ENCODE data around the gene REV3L.

The REV3L gene

GRCh38 chr6:111417946-111418345 is 65.1 kb downstream of the REV3L start:
- DNase-seq = no peak

DNA sequence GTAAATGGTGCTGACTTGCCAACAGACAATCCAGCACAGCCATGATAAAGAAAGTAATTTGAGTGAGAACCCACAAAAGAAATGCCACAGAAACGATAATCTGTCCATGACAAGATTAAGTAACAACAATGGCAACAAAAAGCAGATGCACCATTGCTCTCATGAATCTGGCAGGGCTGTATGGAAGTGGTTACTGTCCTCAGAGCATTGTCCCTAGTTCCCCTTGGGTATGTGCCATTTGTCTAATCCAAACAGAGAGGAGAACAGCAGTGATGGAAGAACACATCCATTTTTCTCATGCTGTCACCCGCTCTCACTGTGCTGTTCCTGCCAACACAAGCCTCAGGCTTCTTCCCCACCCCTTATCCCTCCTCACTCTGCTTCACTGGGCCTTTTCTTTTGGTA is 65.8 kb downstream of the REV3L start:
- no peak for DNase-seq

GRCh38 chr6:111416529-111416928 is 66.5 kb downstream of the REV3L start:
- no peak for DNase-seq

GRCh38 chr6:111414373-111414772 is 68.6 kb downstream of the REV3L start:
- DNase-seq = no peak

DNA sequence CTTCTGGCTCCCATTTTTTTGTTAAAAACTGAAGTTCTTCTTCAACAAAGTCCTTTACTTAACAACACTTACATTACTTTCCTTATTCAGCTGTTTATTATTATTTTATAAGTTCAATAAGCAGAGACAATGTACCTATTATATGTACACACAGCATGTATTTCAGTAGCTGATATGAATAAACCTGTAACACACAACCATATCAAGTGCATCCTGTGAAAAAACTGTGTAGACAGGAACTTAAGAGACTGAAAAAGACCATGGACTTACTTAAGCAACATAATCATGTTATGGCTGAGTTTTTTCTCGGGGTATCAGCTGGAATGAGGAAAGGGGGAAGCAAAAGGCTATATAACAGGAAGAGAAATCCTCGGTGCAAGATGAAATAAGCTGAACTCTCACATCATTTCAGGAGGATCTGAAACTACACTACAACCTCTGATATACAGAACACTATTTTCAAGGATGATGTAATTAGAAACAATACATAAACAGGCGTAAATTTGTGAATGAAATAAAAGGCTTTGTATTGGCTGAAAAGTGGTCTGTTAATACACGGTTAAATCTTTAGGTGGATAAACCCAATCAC is 70.9 kb downstream of the REV3L start:
- DNase-seq = no peak

DNA sequence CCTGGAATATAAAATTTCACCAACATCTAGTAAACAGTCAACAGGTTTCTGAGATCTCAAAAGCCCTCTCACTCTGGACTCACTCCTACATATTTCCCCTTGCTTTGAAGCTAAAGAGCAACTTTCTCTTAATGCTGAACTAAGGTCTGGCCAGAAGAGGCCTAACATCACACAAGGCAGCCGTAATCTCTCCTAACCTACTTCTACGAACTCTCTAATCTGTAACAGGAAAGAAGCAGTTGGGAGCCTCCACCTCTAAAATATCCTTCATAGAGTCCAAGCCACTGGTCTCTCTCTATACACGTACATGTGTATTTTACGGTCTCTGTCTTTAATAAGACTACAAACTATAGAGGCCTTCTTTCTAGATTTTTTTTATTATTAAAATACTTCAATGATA is 72.0 kb downstream of the REV3L start:
- DNase-seq = no peak

GRCh38 chr6:111410371-111410770 is 72.6 kb downstream of the REV3L start:
- DNase-seq = no peak

DNA sequence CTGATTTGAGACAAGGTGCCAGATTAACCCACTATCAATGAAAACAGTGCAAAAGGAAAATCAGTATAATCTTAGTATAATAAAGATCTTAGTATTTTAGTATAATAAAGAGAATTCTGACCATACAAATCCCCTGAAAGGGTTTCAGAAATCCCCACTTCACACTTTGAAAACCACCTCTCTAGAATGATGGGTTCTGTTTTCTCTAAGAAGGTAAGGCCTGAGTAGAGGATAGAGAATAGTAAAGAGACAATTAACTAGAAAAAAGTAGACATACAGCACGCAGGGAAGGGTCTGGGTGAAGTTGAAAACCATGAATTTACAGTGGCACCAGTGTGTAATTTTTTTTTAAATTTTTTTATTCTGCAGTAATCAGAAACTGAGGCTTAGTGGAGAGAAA is 73.6 kb downstream of the REV3L start:
- no peak for DNase-seq

- no peak for DNase-seq
These were observed 75.3 kb downstream of the REV3L start for GRCh38 chr6:111407686-111408085.

GRCh38 chr6:111406200-111406721 is 76.8 kb downstream of the REV3L start:
- DNase-seq = no peak

DNA sequence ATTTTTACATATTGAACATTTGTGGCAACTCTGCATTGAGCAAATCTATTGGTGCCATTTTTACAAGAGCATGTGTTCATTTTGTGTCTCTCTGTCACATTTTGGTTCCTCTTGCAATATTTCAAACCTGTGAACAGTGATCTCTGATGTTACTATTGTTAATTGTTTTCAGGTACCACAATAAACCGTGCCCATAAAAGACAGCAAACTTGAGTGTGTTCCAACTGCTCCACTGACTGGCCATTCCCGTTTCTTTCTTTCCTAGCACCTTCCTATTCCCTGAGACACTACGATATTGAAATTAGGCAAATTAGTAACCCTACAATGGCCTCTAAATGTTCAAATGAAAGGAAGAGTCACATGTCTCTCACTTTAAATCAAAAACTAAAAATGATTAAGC is 79.6 kb downstream of the REV3L start:
- no peak for DNase-seq

DNA sequence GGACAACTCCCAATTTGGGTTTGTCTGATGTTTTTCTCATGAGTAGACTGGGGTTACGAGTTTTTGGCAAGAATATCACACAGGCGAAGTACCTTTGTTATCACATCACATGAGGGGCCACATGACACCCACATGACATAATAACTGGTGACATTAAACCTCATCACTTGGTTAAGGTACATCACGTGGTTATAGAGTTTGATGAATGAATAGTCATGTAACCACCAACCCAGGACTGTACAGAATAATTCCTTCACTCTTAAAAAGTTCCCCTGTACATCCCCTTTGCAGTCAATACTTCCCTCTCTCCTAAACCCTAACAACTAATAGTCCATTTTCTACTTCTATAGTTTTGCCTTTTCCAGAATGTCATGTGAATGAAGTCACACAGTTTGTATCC is 83.4 kb downstream of the REV3L start:
- no peak for DNase-seq

DNA sequence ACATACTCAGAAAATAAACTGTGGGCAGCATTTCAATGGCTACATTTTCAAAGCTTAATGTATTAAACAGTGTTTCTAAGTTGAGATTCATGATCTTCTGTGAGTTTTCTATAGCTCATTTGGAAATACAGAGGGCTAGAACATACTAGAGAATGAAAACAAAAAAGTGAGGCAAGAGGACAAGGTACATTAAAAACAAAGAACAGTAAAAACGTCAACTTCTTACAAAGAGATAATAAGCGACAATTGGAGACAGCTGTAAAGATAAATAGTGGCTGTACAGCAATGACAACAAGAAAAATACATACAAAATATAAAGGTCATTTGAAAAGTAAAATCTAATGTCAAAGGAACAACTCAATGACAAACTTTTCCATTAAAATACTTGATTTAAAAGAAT is 94.3 kb downstream of the REV3L start:
- no peak for DNase-seq

GRCh38 chr6:111382476-111383294 is 100.3 kb downstream of the REV3L start:
- no peak for DNase-seq

GRCh38 chr6:111381728-111382127 is 101.3 kb downstream of the REV3L start:
- DNase-seq = no peak

DNA sequence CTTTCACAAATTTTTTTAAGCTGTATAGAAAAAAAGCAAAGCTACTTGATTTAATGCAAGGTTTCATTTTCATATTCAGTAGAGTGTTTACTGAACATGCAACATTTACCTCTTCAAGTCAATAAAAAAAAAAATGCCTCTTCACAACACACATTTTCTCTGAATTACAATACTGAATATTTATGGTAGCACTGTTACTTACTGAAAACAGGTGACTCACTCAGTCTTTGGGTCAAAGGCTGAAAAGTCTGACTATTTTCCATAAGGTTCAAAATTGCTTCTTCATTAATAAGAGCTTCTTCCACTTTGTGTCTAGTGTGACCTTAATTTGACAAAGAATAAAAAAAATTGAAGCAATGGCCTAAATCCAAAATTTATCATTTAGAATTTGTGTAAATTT is 101.9 kb downstream of the REV3L start:
- no peak for DNase-seq

GRCh38 chr6:111379831-111380230 is 103.2 kb downstream of the REV3L start:
- no peak for DNase-seq

- DNase-seq = no peak
These were observed 103.7 kb downstream of the REV3L start for GRCh38 chr6:111379302-111379701.

- DNase-seq = no peak
These were observed 105.4 kb downstream of the REV3L start for GRCh38 chr6:111377558-111378120.

GRCh38 chr6:111367393-111368088 is 115.5 kb downstream of the REV3L start:
- no peak for DNase-seq

GRCh38 chr6:111361648-111362047 is 121.4 kb downstream of the REV3L start:
- DNase-seq = no peak

GRCh38 chr6:111358454-111358853 is 124.6 kb downstream of the REV3L start:
- no peak for DNase-seq

GRCh38 chr6:111357705-111358104 is 125.3 kb downstream of the REV3L start:
- no peak for DNase-seq

DNA sequence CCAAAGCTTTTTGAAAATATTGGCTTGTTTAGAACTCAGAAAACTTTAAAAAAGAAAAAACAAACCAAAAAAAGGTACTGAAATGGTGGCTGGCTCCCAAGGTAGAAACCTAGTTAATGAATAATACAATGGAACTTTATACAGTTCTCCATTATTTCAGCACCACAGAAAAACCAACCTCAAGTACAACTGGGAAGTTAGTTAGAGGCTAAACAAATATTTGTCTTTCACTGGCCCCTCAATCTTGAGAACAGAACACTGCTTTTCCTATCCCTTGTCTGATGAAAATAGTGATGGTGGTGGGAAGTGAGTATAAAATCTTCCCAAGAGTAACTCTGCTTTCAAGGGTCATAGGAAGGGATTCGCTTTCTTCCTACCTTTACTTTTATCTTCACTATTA is 126.5 kb downstream of the REV3L start:
- DNase-seq = no peak
